Psoas muscle (tissue), 8 donors: Measurements from ENCODE around the gene CUL1. TPM values are rescaled to one million over a fixed set of nuclear protein-coding genes. Genes with fewer than 3 reads are reported as not detected.
"Not testable (repeated sequence)": the region's sequence is repeated elsewhere in the genome, so short reads cannot be mapped to it uniquely, and the experiment has no call there.

ENCODE experiments used
- ATAC-seq, 4 donors: fragments of 200-7000 bp; cut with Tn5 transposase; one replicate each; pipeline ENCODE4 v1.9.1; 2020; ENCODE audit warnings: moderate library complexity in 3 of 4, mild to moderate bottlenecking in 2 of 4
- DNase-seq, 2 donors: peaks; one replicate each; pipeline ENCODE4 v3.0.0-alpha.2; 2020
- H3K27ac ChIP-seq: fragments of 200-600 bp; one replicate; pipeline ENCODE4 v1.8.0; 2022
- H3K27me3 ChIP-seq, 3 donors: fragments of 200-600 bp in 1 of 3; one replicate each; pipeline versions ENCODE4 v1.6.1 to v1.8.0; 2013 to 2022; ENCODE audit warnings: low read length in 2 of 3, mild to moderate bottlenecking in 2 of 3, moderate library complexity in 1 of 3; ENCODE audit not compliant: insufficient read depth in 3 of 3
- H3K36me3 ChIP-seq, 2 donors: fragments of 200-600 bp in 1 of 2; one replicate each; pipeline versions ENCODE4 v1.6.1 to v1.8.0; 2013 to 2022; ENCODE audit warnings: low read depth in 1 of 2, mild to moderate bottlenecking in 1 of 2, moderate library complexity in 1 of 2; ENCODE audit not compliant: insufficient read depth in 1 of 2
- H3K4me1 ChIP-seq: fragments of 200-600 bp; one replicate; pipeline ENCODE4 v1.8.0; 2022
- H3K4me3 ChIP-seq: fragments of 200-600 bp; one replicate; pipeline ENCODE4 v1.8.0; 2022; ENCODE audit warnings: mild to moderate bottlenecking
- H3K9me3 ChIP-seq: fragments of 200-600 bp; one replicate; pipeline ENCODE4 v1.8.0; 2022
- CTCF ChIP-seq: fragments of 200-600 bp; IDR thresholded peaks from one replicate; pipeline ENCODE4 v1.8.0; 2022; ENCODE audit warnings: antibody characterized with exemption
- WGBS, 3 donors: extraction: QIAGEN DNeasy Blood & Tissue Kit; methylation state at CpG; one replicate each; pipeline versions ENCODE4 v1.1.6 to v1.1.7; 2013; 5-methylcytosine and 5-hydroxymethylcytosine counted together
- intact Hi-C, 2 donors: fragments of 100-400 bp; cut with DNase I; formaldehyde crosslinking; loops; one replicate each; pipeline versions ENCODE4 v1.11.0 to v1.14.2; 2022
- polyA plus RNA-seq, 3 donors: library from polyadenylated mRNA; stranded (reverse); fragments of 200-250 nt; gene quantifications; one replicate each; pipeline ENCODE4 v1.2.3, GENCODE V29; 2013
- total RNA-seq, 4 donors: library from RNA; stranded (reverse); fragmentation: NEBNext Ultra II Directional in 2 of 4; extraction: Animal tissue kit (Norgen Biotek cat#: 25700) in 2 of 4; gene quantifications; one replicate each; pipeline versions ENCODE4 v1.2.1 to v1.2.4, GENCODE V29; 2021 to 2023
- donor health status: healthy with polysubstance abuse.
- donor health status: DM: no; HTN: no; CAD: no; lungs with moderate emphysema.
- donor health status: Bipolar disorder and iron deficiency.
- donor health status: healthy.
- donor health status: DM: yes; HTN: yes; CAD: no.
- donor health status: DM: no; HTN: no; CAD: no.
- donor health status: DM: no; HTN: no; CAD: no.
- donor health status: DM: yes; HTN: yes; CAD: no.

Gene CUL1
- total and polyA plus RNA-seq, 7 donors, result 65.1 to 149 (median 86.5) TPM

- intact Hi-C loops, result loop anchor here in 1 of 2 donors (5.0 kb wide), 1 partner anchor 32 kb away; no protein-coding TSS in a partner anchor
- Histone ChIP-seq H3K9me3 (no peaks in the 10 kb centered on the region), H3K27ac (no peak overlapping the region), H3K4me1 (peaks cover 84% of the 10 kb centered on the region), H3K4me3 (no peak overlapping the region), H3K36me3 (no peaks in the 10 kb centered on the region), H3K27me3 (no peaks in the 10 kb centered on the region)
- DNase-seq, result no peak
- TF ChIP-seq CTCF, result no peak
- WGBS, 3 donors, result 44 to 65% (median 46%) methylated on average over 3 of the region's 3 CpGs
- ATAC-seq, result no peak
Measured at GRCh38 chr7:148704970-148705369, 6.3 kb downstream of the CUL1 start.

DNA sequence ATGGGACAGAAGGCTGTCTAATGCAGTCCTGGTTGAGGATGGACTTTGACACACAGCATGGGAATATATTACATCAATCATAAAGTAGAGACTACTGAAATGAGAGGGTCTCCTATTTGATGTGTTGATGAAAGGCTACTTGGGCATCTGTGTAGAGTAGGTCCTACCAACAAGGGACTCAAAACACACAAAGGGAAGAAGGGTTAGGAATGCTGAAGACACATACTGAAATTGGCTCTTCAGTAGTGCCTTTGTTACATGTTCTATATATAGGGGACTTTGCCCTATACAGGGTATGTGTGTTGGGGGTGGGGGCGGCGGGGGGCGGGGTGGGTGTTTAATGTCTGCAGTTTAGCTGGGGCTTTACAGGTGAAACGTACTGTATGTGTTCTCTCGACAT lies 7.7 kb downstream of the CUL1 start:
- WGBS, 3 donors, result 85 to 90% (median 87%) methylated on average over 5 of the region's 5 CpGs
- Histone ChIP-seq H3K27ac (no peak overlapping the region), H3K36me3 (no peaks in the 10 kb centered on the region), H3K4me3 (no peak overlapping the region), H3K27me3 (no peaks in the 10 kb centered on the region), H3K9me3 (no peaks in the 10 kb centered on the region), H3K4me1 (peaks cover 75% of the 10 kb centered on the region)
- ATAC-seq (no peak), DNase-seq (no peak)
- intact Hi-C loops, result no loop called here
- TF ChIP-seq CTCF, result no peak

DNA sequence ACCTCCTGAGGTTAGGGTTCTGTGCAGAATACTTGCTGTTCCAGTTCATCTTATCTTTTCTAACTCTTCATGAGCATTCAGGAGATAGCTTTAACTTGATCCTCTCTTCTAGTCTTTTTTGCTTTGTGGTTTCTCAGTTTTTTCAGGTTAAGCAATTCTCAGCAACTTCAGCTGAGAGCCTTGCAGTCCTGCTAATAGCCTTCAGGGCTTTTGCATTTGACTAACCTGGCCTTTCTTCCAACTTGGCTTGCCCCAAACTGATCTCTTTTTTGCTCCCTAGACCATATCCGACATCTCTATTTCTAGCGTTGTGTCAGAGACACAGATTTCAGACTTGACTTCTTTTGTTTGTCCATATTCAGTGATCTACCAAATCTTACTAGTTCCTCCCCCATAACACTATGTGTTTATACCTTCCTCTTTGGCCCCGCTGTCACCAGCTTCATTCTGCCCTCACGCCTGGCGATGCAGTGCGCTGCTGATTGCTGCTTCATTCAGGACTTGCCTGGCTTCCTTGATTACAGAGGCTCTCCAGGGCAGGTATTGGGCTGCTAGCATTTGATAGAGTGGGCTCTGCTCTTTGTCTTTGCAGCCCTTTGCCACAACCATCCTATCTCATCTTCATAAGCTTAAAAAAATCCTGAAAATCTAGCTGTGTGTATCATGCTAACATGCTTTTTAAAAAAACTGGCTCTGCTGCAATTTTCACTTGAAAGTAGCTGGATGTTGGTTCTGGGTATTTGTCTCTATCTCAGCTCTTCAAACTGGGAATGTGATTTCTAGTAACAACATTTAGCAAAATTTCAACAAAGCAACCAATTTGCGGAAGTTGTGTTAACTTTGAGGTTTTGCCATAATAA lies 9.6 kb downstream of the CUL1 start:
- no peak overlapping the region for H3K4me3 ChIP-seq
- no peaks in the 10 kb centered on the region for H3K36me3 ChIP-seq
- ATAC-seq, result peak in 2 of 4 donors; percentile 35 to 40
- no peak for DNase-seq
- intact Hi-C loops, result no loop called here
- H3K4me1 ChIP-seq, result peaks cover 70% of the 10 kb centered on the region
- TF ChIP-seq CTCF, result no peak
- H3K9me3 ChIP-seq, result no peaks in the 10 kb centered on the region
- H3K27me3 ChIP-seq, result no peaks in the 10 kb centered on the region
- WGBS, 3 donors, result 79 to 90% (median 82%) methylated on average over 7 of the region's 7 CpGs
- H3K27ac ChIP-seq, result no peak overlapping the region

- Histone ChIP-seq H3K27me3 (no peaks in the 10 kb centered on the region), H3K4me3 (no peak overlapping the region), H3K4me1 (peaks cover 72% of the 10 kb centered on the region), H3K9me3 (no peaks in the 10 kb centered on the region), H3K27ac (no peak overlapping the region), H3K36me3 (no peaks in the 10 kb centered on the region)
- TF ChIP-seq CTCF, result no peak
- WGBS, 3 donors, result 77 to 81% (median 81%) methylated on average over 6 of the region's 6 CpGs
- DNase-seq, result no peak
- ATAC-seq, result no peak
- intact Hi-C loops, result no loop called here
Measured at GRCh38 chr7:148709014-148709413, 10.3 kb downstream of the CUL1 start.

DNA sequence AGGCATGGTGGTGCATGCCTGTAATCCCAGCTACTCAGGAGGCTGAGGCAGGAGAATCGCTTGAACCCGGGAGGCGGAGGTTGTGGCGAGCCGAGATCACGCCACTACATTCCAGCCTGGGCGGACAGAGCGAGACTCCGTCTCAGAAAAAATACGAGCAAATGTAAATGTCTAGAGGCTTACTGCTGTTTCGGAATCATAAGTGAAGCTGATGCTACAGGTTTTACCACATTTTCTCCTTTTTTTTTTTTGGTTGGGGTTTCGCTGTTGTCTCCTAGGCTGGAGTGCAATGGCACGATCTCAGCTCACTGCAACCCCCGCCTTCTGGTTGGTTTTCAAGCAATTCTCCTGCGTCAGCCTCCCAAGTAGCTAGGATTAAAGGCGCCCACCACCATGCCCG lies 11.7 kb downstream of the CUL1 start:
- H3K4me1 ChIP-seq, result peaks cover 62% of the 10 kb centered on the region
- ATAC-seq, H3K27ac ChIP-seq, H3K9me3 ChIP-seq, intact Hi-C loops, H3K27me3 ChIP-seq, H3K36me3 ChIP-seq, DNase-seq, H3K4me3 ChIP-seq: not testable (repeated sequence)
- 96 to 98% (median 97%) methylated on average over 17 of the region's 17 CpGs for WGBS, 3 donors
